ENCODE data around the gene NEURL2. TPM values are rescaled to one million over a fixed set of nuclear protein-coding genes. Genes with fewer than 3 reads are reported as not detected.
"Not testable (repeated sequence)": the region's sequence is repeated elsewhere in the genome, so short reads cannot be mapped to it uniquely, and the experiment has no call there.

Gene NEURL2
- total RNA-seq, 1 donor, result 6.8 TPM

DNA sequence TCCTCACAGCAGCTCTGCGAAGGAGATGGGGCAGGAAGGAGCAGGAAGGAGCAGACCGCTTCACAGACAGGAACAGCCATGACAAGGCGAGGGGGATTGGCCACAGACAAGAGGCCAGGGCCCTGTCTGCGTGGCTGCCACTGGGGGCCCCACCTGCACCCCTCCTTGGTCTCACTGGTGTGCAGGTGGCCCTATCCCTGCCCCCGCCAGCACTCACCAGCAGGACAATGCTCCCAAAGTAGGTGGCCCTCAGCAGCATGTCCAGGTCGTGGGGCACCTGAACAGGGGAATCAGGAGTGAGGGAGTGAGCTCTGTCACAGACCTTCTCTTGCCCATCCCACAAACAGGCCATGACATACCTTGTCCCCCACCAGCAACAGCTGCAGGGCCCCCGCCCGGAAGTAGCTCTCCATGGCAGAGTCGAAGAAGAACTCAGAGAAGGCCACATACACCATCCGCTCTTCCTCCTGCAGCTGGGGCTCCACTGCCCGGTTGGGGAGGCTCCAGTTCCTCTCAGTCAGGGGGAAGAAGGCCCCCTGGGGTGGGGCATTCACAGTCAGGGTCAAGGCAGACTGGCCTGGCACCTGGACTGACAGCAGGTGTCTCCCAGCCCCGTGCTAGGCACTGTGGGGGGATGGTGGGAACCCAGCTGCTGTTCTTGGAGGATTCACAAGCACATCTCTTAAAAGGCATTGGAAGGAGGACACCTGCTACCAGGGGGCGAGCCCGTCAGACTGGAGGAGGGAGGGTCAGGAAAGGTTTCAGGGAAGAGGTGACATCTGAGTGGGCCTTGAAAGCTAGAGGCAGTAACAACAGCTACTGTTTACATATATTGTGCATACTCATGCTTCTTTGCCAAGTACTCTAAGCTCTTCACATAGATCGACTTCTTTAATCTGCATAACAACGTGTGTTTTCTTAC is 13.8 kb upstream of the NEURL2 start:
- DNase-seq (ENCODE audit: low read depth), result no peak
- TF ChIP-seq, protein P1, sequence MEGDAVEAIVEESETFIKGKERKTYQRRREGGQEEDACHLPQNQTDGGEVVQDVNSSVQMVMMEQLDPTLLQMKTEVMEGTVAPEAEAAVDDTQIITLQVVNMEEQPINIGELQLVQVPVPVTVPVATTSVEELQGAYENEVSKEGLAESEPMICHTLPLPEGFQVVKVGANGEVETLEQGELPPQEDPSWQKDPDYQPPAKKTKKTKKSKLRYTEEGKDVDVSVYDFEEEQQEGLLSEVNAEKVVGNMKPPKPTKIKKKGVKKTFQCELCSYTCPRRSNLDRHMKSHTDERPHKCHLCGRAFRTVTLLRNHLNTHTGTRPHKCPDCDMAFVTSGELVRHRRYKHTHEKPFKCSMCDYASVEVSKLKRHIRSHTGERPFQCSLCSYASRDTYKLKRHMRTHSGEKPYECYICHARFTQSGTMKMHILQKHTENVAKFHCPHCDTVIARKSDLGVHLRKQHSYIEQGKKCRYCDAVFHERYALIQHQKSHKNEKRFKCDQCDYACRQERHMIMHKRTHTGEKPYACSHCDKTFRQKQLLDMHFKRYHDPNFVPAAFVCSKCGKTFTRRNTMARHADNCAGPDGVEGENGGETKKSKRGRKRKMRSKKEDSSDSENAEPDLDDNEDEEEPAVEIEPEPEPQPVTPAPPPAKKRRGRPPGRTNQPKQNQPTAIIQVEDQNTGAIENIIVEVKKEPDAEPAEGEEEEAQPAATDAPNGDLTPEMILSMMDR (IDR thresholded peaks at IDR 0.05; ENCODE audit: insufficient read depth, low read length), result no peak
- H3K4me3 ChIP-seq (ENCODE audit: low read depth, low read length), result no peak overlapping the region

DNA sequence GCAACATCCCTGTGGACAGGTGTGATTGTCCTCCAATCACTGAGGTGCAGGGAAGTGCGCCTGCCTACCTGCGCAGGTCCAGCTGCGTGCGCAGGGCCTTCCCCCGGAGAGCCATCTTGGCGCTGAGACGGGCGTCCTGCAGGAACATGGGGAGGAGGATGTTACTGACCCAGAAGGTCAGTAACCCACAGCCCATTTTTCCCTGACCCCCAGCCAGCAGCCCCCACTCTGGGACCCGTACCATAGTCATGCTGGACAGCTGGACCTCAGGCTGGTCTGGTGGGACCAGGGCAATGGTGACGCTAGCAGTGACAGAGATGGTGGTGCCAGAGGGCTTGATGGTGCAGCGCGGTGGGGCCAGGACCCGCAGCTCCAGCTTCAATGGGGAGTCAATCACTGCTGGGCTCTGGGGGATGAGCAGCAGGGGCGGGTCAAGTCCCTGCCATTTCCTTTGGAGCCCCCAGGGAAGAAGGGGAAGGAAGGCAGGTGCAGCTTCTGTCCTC is 11.2 kb upstream of the NEURL2 start:
- H3K4me3 ChIP-seq (ENCODE audit: low read depth, low read length), result no peak overlapping the region
- no peak for DNase-seq (ENCODE audit: low read depth)
- TF ChIP-seq, protein P1 (IDR thresholded peaks at IDR 0.05; ENCODE audit: insufficient read depth, low read length), result no peak

DNA sequence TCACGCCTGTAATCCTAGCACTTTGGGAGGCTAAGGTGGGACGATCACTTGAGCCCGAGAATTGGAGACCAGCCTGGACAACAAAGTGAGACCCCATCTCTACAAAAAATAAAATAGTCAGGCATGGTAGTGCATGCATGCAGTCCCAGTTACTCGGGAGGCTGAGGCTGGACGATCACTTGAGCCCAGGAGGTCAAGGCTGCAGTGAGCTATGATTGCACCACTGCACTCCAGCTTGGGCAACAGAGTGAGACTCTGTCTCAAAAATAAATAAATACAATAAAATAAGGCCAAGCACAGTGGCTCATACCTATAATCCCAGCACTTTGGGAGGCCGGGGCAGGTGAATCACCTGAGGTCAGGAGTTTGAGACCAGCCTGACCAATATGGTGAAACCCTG is 10.3 kb upstream of the NEURL2 start:
- not testable (repeated sequence) for DNase-seq (ENCODE audit: low read depth); H3K4me3 ChIP-seq (ENCODE audit: low read depth, low read length)

DNA sequence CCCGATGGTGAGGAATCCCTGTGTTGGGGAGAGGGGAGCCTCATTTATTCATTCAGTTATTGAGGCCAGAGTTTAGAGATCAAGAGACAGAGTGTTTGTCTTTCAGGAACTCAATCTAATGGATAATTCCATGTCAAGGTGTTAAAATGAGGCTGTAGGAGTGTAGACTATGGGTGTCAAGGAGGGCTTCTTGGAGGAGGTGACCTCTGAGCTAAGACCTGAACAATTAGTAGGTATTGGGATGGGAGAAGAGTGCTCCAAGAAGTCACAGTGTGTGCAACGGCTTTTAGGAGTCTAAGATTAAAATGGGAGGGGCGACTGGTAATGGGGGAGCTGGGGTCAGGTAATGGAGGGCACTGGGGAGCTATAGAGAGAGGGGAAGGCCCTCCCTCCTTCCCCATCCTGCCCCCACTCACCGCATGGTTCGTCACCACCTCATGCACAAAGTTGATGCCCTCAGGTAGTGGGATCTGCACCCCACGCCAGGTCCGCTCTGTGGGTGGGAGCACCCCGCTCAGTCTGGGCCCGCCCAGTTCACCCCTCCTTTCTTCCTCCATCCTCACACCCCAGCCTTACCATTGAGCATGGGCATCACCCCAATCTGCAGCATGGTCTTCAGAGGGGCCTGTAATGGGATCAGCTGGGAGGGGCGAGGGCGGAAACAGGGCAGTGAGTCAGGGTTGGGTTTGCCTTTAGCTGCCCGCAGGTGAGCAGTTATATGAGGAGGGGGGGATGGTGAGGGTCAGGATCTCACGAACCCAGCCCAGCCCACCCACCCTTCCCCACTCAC is 8.2 kb upstream of the NEURL2 start:
- TF ChIP-seq, protein P1 (IDR thresholded peaks at IDR 0.05; ENCODE audit: insufficient read depth, low read length), result no peak
- DNase-seq (ENCODE audit: low read depth), result no peak
- H3K4me3 ChIP-seq (ENCODE audit: low read depth, low read length), result no peak overlapping the region

DNA sequence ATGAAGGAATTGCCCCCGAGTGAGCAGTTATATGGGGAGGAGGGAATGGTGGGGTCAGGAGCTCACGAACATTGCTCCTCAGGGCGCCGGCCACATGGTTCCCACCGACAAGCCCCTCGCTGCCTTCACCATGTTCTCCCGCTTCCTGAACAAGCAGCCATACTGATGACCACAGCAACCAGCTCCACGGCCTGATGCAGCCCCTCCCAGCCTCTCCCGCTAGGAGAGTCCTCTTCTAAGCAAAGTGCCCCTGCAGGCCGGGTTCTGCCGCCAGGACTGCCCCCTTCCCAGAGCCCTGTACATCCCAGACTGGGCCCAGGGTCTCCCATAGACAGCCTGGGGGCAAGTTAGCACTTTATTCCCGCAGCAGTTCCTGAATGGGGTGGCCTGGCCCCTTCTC is 7.3 kb upstream of the NEURL2 start:
- TF ChIP-seq, protein P1 (IDR thresholded peaks at IDR 0.05; ENCODE audit: insufficient read depth, low read length), result no peak
- H3K4me3 ChIP-seq (ENCODE audit: low read depth, low read length), result no peak overlapping the region
- no peak for DNase-seq (ENCODE audit: low read depth)

DNA sequence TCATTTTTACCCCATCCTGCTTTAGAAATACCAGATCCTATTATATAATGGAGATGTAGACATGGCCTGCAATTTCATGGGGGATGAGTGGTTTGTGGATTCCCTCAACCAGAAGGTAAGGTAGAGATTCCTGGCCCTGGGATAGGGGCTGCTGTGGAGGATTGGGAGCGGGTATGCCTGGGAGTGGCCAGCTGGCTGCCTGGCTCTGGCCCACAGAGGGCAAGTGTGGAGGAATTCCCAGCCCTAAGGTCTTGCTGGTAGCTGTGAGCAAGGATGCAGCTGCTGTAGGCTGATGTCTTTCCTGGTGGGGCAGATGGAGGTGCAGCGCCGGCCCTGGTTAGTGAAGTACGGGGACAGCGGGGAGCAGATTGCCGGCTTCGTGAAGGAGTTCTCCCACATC is 6.7 kb upstream of the NEURL2 start:
- H3K4me3 ChIP-seq (ENCODE audit: low read depth, low read length), result no peak overlapping the region
- TF ChIP-seq, protein P1 (IDR thresholded peaks at IDR 0.05; ENCODE audit: insufficient read depth, low read length), result no peak
- no peak for DNase-seq (ENCODE audit: low read depth)

DNA sequence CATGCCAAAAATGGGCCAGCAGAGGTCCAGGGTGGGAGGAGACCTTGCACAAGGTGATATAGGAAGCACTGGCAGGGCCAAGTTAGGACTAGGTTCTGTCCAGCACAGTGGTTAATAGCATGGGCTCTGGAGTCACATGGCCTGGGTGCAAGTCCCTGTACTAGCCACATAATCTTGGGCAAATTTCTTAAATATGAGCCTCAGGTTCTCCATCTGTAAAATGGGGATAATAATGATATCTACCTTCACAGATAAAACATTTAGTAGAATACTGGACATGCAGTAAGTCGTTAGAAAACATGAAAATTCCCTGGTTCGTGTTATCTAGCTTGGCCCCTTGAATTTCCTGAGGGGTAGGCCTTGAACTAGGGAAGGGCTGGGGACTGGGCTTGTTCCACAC is 6.3 kb upstream of the NEURL2 start:
- no peak for DNase-seq (ENCODE audit: low read depth)
- TF ChIP-seq, protein P1 (IDR thresholded peaks at IDR 0.05; ENCODE audit: insufficient read depth, low read length), result no peak
- no peak overlapping the region for H3K4me3 ChIP-seq (ENCODE audit: low read depth, low read length)
